A549 (cell line): ENCODE data around the gene RPS6KA4. TPM values are rescaled to one million over a fixed set of nuclear protein-coding genes. Genes with fewer than 3 reads are reported as not detected.

Experiments
- ATAC-seq, 2 experiments: fragments of 200-7000 bp in 1 of 2; fragments of >200 bp in 1 of 2; cut with Nextera tagmentation in 1 of 2; cut with Tn5 transposase in 1 of 2; 3 replicates each; pipeline versions ENCODE4 v1.8.0 to v1.9.1; 2018 to 2020; ENCODE audit warnings: mild to moderate bottlenecking in 1 of 2, moderate library complexity in 1 of 2
- CTCF ChIA-PET: fragments of 300-600 bp; sonication (Branson Sonifier 250); formaldehyde crosslinking; extraction: SDS; loops from one replicate; lab custom pipeline; 2021; ENCODE audit warnings: antibody characterized with exemption, inconsistent platforms; lab: Yijun Ruan, JAX
- POLR2A ChIA-PET: fragments of 350-600 bp; formaldehyde crosslinking; extraction: SDS; loops from one replicate; lab custom pipeline; 2021; ENCODE audit warnings: antibody characterized with exemption, inconsistent platforms; lab: Yijun Ruan, JAX
- DNase-seq, 2 experiments: peaks; one replicate each; pipeline versions ENCODE4 v3.0.0 to v3.0.0-alpha.2; 2011 to 2016; ENCODE audit warnings: low read depth in 1 of 2, low spot score in 1 of 2
- FAIRE-seq: peaks from 2 replicates; lab custom pipeline; 2011; peaks lifted over from hg19 to GRCh38; lab: Jason Lieb, UNC
- H3K27ac ChIP-seq, 2 experiments: fragments of >200 bp; sonication (Bioruptor Twin); formaldehyde crosslinking; 3 replicates each; pipeline ENCODE4 v1.5.1; 2016 to 2017
- H3K4me1 ChIP-seq: fragments of >200 bp; sonication (Bioruptor Twin); formaldehyde crosslinking; 3 replicates; pipeline ENCODE4 v1.6.1; 2016
- H3K4me2 ChIP-seq: fragments of >200 bp; sonication (Bioruptor Twin); formaldehyde crosslinking; 3 replicates; pipeline ENCODE4 v1.6.1; 2016
- H3K4me3 ChIP-seq: fragments of >200 bp; sonication (Bioruptor Twin); formaldehyde crosslinking; 3 replicates; pipeline ENCODE4 v1.5.1; 2016
- H3K9me3 ChIP-seq: fragments of >200 bp; sonication (Bioruptor Twin); formaldehyde crosslinking; 3 replicates; pipeline ENCODE4 v1.6.1; 2016
- CBX2 ChIP-seq: fragments of 200-600 bp; sonication (generic); IDR thresholded peaks from 2 replicates; pipeline ENCODE4 v1.6.1; 2016; ENCODE audit warnings: low read depth, mild to moderate bottlenecking, borderline replicate concordance
- CHD4 ChIP-seq: fragments of 200-600 bp; sonication (generic); IDR thresholded peaks from 2 replicates; pipeline ENCODE4 v1.6.1; 2016; ENCODE audit warnings: antibody characterized with exemption, mild to moderate bottlenecking, borderline replicate concordance
- CTCF ChIP-seq: fragments of >200 bp; sonication (Bioruptor Twin); formaldehyde crosslinking; IDR thresholded peaks from 3 replicates; pipeline ENCODE4 v1.5.1; 2016
- E2F6 ChIP-seq: IDR thresholded peaks from 2 replicates; pipeline ENCODE4 v1.6.1; 2012; ENCODE audit warnings: low read depth, borderline replicate concordance
- FOSL2 ChIP-seq, 2 experiments: fragments of 450-650 bp in 1 of 2; fragments of >200 bp in 1 of 2; sonication (Bioruptor Twin) in 1 of 2; formaldehyde crosslinking; IDR thresholded peaks; 2 replicates each; pipeline versions ENCODE4 v1.5.0 to v1.6.1; 2016 to 2020; ENCODE audit warnings: mild to moderate bottlenecking in 1 of 2, moderate library complexity in 1 of 2
- GATA3 ChIP-seq: IDR thresholded peaks from 2 replicates; pipeline ENCODE4 v1.6.1; 2012; ENCODE audit warnings: borderline replicate concordance
- HEYL ChIP-seq: fragments of 250-450 bp; sonication (Bioruptor Pico); IDR thresholded peaks from 2 replicates; pipeline ENCODE4 v1.8.0; 2021; ENCODE audit warnings: mild to moderate bottlenecking, moderate library complexity
- JUN ChIP-seq, 2 experiments: fragments of >200 bp; sonication (Bioruptor Twin); formaldehyde crosslinking; IDR thresholded peaks; 2 replicates in 1 of 2; 3 replicates in 1 of 2; pipeline ENCODE4 v1.6.1; 2016 to 2017
- KDM1A ChIP-seq: fragments of 200-600 bp; sonication (generic); IDR thresholded peaks from 2 replicates; pipeline ENCODE4 v1.6.1; 2016; ENCODE audit warnings: low read depth, mild to moderate bottlenecking
- MAFK ChIP-seq: fragments of 450-650 bp; IDR thresholded peaks from 2 replicates; pipeline ENCODE4 v1.6.1; 2014; ENCODE audit not compliant: partially characterized antibody
- MAZ ChIP-seq: fragments of 150-350 bp; IDR thresholded peaks from 2 replicates; pipeline ENCODE4 v1.6.1; 2014; ENCODE audit warnings: antibody characterized with exemption, low read depth, low read length, borderline replicate concordance
- MYC ChIP-seq: IDR thresholded peaks from 2 replicates; pipeline ENCODE4 v1.6.1; 2012; ENCODE audit warnings: mild to moderate bottlenecking, inconsistent platforms, low read length, improper control_type of control experiment, borderline replicate concordance
- NFE2L2 ChIP-seq: fragments of 150-350 bp; conservative IDR thresholded peaks from 2 replicates; pipeline ENCODE4 v1.6.1; 2014; ENCODE audit warnings: low read length
- RAD21 ChIP-seq, 2 experiments: fragments of >200 bp in 1 of 2; sonication (Bioruptor Twin) in 1 of 2; formaldehyde crosslinking in 1 of 2; IDR thresholded peaks in 1 of 2; conservative IDR thresholded peaks in 1 of 2; 2 replicates in 1 of 2; 3 replicates in 1 of 2; pipeline ENCODE4 v1.6.1; 2012 to 2018; ENCODE audit warnings: inconsistent platforms in 1 of 2
- RARB ChIP-seq: fragments of 250-450 bp; sonication (Bioruptor Pico); IDR thresholded peaks from 2 replicates; pipeline ENCODE4 v1.8.0; 2021; ENCODE audit warnings: mild to moderate bottlenecking, moderate library complexity
- SMC3 ChIP-seq: fragments of >200 bp; sonication (Bioruptor Twin); formaldehyde crosslinking; IDR thresholded peaks from 3 replicates; pipeline ENCODE4 v1.6.1; 2018; ENCODE audit warnings: inconsistent platforms
- ZC3H11A ChIP-seq: fragments of 450-650 bp; IDR thresholded peaks from 2 replicates; pipeline ENCODE4 v1.6.1; 2014; ENCODE audit warnings: antibody characterized with exemption, mild to moderate bottlenecking
- ZFP36 ChIP-seq: fragments of 450-650 bp; IDR thresholded peaks from 2 replicates; pipeline ENCODE4 v1.6.1; 2014; ENCODE audit warnings: borderline replicate concordance; ENCODE audit not compliant: partially characterized antibody
- WGBS: methylation state at CpG from one replicate; pipeline ENCODE4 v1.1.6; 2017; ENCODE audit errors: missing lambda C conversion rate; 5-methylcytosine and 5-hydroxymethylcytosine counted together
- polyA plus RNA-seq, 4 experiments: library from polyadenylated mRNA; depleted of rRNA in 3 of 4; stranded (reverse); fragments of >200 nt; fragmentation: RNase III in 1 of 4; extraction: RNeasy Plus Mini Kit Qiagen cat#74134 plus additional on column Dnase treatment in 1 of 4; gene quantifications; 2 replicates in 3 of 4; 3 replicates in 1 of 4; pipeline ENCODE4 v1.2.3, GENCODE V29; 2011 to 2017
- TF ChIP-seq, protein P1 (sequence below): IDR thresholded peaks from 2 replicates; pipeline ENCODE4 v1.6.1; 2012
- TF ChIP-seq, protein P2 (sequence below): fragments of 150-350 bp; IDR thresholded peaks from 2 replicates; pipeline ENCODE4 v1.6.1; 2014; ENCODE audit warnings: low read depth, mild to moderate bottlenecking, low read length

The RPS6KA4 gene
- polyA plus RNA-seq, 2 of the 4 experiments (the other 2 are of a cell fraction): 21.4 to 35.9 TPM

- ChIA-PET POLR2A (interaction anchor here (0.9 to 4.6 kb wide), 4 partner anchors 12 to 53 kb away, joined by 3 to 50 read pairs (median 10); partner anchors contain the start of genes PRDX5 and TRMT112), CTCF (interaction anchor here (0.9 to 33.9 kb wide), 15 partner anchors 12 to 391 kb away, joined by 3 to 996 read pairs (median 6); partner anchors contain the start of genes CATSPERZ, CCDC88B, ESRRA and PLCB3)
Observed at GRCh38 chr11:64353715-64354506, 5.1 kb upstream of the RPS6KA4 start.

DNA sequence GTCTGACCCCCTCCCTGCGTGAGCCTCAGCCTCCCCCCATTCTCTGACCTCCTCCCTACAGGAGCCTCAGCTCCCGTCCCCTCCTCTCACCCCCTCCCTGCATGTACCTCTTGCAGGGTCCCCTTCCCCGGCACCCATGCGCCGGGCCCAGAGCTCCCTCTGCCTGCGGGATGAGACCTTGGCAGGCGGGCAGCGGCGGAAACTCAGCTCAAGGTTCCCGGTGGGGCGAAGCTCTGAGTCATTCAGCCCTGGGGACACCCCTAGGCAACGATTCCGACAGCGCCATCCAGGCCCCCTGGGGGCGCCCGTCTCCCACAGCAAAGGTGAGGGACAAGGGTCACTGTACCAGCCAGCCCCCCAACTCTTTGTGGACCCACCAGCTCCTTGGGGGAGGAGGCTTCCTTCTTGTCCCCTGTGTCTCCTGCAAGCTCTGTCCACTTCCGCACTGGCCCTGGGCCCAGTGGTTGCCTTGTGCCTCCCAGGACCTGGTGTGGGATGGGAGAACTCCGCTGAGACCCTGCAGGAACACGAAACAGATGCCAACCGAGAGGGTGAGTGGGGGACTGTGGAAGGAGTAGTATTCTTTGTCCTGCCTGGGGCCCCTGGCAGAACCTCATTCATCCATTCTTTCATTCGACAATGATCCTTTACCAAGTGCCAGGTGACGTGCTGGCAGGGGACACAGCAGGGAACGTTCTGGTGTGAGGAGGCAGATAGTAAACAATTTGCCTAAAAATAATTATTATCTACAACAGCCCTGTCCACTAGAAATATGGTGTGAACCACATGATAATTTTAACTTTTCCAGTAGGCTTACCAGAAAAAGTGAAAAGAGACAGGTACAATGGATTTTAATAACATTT lies 3.7 kb upstream of the RPS6KA4 start:
- POLR2A ChIA-PET: interaction anchor here (0.7 to 4.6 kb wide), 12 partner anchors 9 to 55 kb away, joined by 3 to 50 read pairs (median 5); partner anchors contain the start of genes ESRRA, PRDX5 and TRMT112
- TF ChIP-seq HEYL (CRISPR knock-in tag) (no peak), CBX2 (no peak), KDM1A (no peak), ZC3H11A (no peak), MYC (no peak), CTCF (peak; percentile 89), FOSL2 (IDR thresholded peaks at IDR 0.05) (peak; percentile 60), FOSL2 (CRISPR knock-in tag; IDR thresholded peaks at IDR 0.05) (peak; percentile 95), JUN (IDR thresholded peaks at IDR 0.05) (peak in 1 of 2 experiments; percentile 61; a peak in 1 of 5 replicates), E2F6 (no peak), RAD21 (conservative IDR thresholded peaks at IDR 0.05 in 1 of 2, IDR thresholded peaks at IDR 0.05 in 1 of 2) (peak; percentile 91), RARB (CRISPR knock-in tag) (no peak), SMC3 (peak; percentile 91), GATA3 (0 out of 2 replicates have a peak, but pooled peaks have one; percentile 20), MAZ (0 out of 2 replicates have a peak, but pooled peaks have one; percentile 7), NFE2L2 (no peak), ZFP36 (no peak), MAFK (no peak)
- TF ChIP-seq, protein P1, sequence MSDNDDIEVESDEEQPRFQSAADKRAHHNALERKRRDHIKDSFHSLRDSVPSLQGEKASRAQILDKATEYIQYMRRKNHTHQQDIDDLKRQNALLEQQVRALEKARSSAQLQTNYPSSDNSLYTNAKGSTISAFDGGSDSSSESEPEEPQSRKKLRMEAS: peak; percentile 65; the same call in 1 of the 2 replicates
- H3K9me3 ChIP-seq: no peaks in the 10 kb centered on the region
- FAIRE-seq (peak; percentile 13), DNase-seq (peak; percentile 84 to 96), ATAC-seq (peak; percentile 52 to 71)
- CTCF ChIA-PET: interaction anchor here (0.6 to 33.9 kb wide), 43 partner anchors 7 to 389 kb away, joined by 3 to 996 read pairs (median 4); partner anchors contain the start of genes CATSPERZ, CCDC88B, ESRRA and PLCB3
- 22% methylated on average over 7 of the region's 23 CpGs for WGBS
- peak overlapping the region; percentile 85 for H3K4me2 ChIP-seq
- H3K4me1 ChIP-seq: peaks cover 50% of the 10 kb centered on the region
- peak overlapping the region; percentile 32 for H3K4me3 ChIP-seq
- H3K27ac ChIP-seq: peak overlapping the region; percentile 91 to 98

More at GRCh38 chr11:64353715-64354506, 5.1 kb upstream of the RPS6KA4 start:
- Histone ChIP-seq H3K4me3 (no peak overlapping the region), H3K4me2 (no peak overlapping the region), H3K27ac (peak overlapping the region in 1 of 2 experiments; percentile 98; a peak in 4 of 6 replicates), H3K9me3 (no peaks in the 10 kb centered on the region), H3K4me1 (peaks cover 42% of the 10 kb centered on the region)
- no peak for ATAC-seq
- WGBS: 85% methylated on average over 16 of the region's 20 CpGs
- TF ChIP-seq, protein P2, sequence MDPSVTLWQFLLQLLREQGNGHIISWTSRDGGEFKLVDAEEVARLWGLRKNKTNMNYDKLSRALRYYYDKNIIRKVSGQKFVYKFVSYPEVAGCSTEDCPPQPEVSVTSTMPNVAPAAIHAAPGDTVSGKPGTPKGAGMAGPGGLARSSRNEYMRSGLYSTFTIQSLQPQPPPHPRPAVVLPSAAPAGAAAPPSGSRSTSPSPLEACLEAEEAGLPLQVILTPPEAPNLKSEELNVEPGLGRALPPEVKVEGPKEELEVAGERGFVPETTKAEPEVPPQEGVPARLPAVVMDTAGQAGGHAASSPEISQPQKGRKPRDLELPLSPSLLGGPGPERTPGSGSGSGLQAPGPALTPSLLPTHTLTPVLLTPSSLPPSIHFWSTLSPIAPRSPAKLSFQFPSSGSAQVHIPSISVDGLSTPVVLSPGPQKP: no peak
- no peak for TF ChIP-seq CHD4
- TF ChIP-seq MAZ: no peak
- FAIRE-seq: no peak
- DNase-seq: no peak
